ENCODE data around the gene ZCWPW1. TPM values are rescaled to one million over a fixed set of nuclear protein-coding genes. Genes with fewer than 3 reads are reported as not detected.

ZCWPW1 gene
- polyA plus RNA-seq, 3 donors: 3.5 to 9.6 (median 5.5) TPM

GRCh38 chr7:100351657-100352058, 76.8 kb downstream of the ZCWPW1 start:
- 81 to 91% (median 84%) methylated on average over 6 of the region's 6 CpGs for whole genome bisulfite sequencing, 3 donors
- H3K27ac ChIP-seq (ENCODE audit: low read depth, low read length): no peak overlapping the region

Other genes starting within 250 kb of the ZCWPW1 start
- under 1 TPM in 2 of 3 donors, not detected in 1; 0.54 to 0.76 TPM for gene PVRIG, start 208.8 kb downstream of the ZCWPW1 start, polyA plus RNA-seq
- under 1 TPM in 2 of 3 donors, not detected in 1; 0.05 to 0.15 TPM for gene SPDYE3, start 121.0 kb downstream of the ZCWPW1 start, polyA plus RNA-seq
- gene PILRB, start 70.6 kb downstream of the ZCWPW1 start, polyA plus RNA-seq: 10 to 100 TPM; 41.1 to 59.0 (median 43.2) TPM
- gene PILRA, start 55.2 kb downstream of the ZCWPW1 start, polyA plus RNA-seq: 10 to 100 TPM in 2 of 3 donors, 1 to 10 TPM in 1; 2.0 to 18.1 (median 12.8) TPM
- 10 to 100 TPM; 12.9 to 33.4 (median 20.5) TPM for gene MEPCE, start 1.1 kb upstream of the ZCWPW1 start, polyA plus RNA-seq
- 10 to 100 TPM; 14.2 to 24.4 (median 21.1) TPM for gene PPP1R35, start 7.8 kb upstream of the ZCWPW1 start, polyA plus RNA-seq
- gene SPACDR, start 35.6 kb upstream of the ZCWPW1 start, polyA plus RNA-seq: under 1 TPM in 2 of 3 donors, not detected in 1; 0.13 to 0.28 TPM
- gene TSC22D4, start 50.5 kb upstream of the ZCWPW1 start, polyA plus RNA-seq: 10 to 100 TPM; 20.6 to 49.0 (median 27.0) TPM
- gene NYAP1, start 55.2 kb upstream of the ZCWPW1 start, polyA plus RNA-seq: 1 to 10 TPM in 1 of 3 donors, under 1 TPM in 2; 0.68 to 1.8 (median 0.83) TPM
- 10 to 100 TPM; 10.4 to 21.8 (median 16.6) TPM for gene AGFG2, start 110.5 kb upstream of the ZCWPW1 start, polyA plus RNA-seq
- gene SAP25, start 145.2 kb upstream of the ZCWPW1 start, polyA plus RNA-seq: 1 to 10 TPM; 2.5 to 4.3 (median 2.9) TPM
- gene LRCH4, start 157.4 kb upstream of the ZCWPW1 start, polyA plus RNA-seq: 10 to 100 TPM; 23.5 to 37.1 (median 33.4) TPM
- gene FBXO24, start 157.6 kb upstream of the ZCWPW1 start, polyA plus RNA-seq: under 1 TPM; 0.16 to 0.52 (median 0.45) TPM
- gene PCOLCE, start 173.7 kb upstream of the ZCWPW1 start, polyA plus RNA-seq: 10 to 100 TPM; 21.8 to 89.5 (median 80.4) TPM
- gene MOSPD3, start 183.8 kb upstream of the ZCWPW1 start, polyA plus RNA-seq: 10 to 100 TPM; 13.1 to 25.6 (median 17.9) TPM
- 1 to 10 TPM in 1 of 3 donors, under 1 TPM in 2; 0.22 to 1.5 (median 0.48) TPM for gene TFR2, start 212.8 kb upstream of the ZCWPW1 start, polyA plus RNA-seq
- gene ACTL6B, start 227.7 kb upstream of the ZCWPW1 start, polyA plus RNA-seq: under 1 TPM in 2 of 3 donors, not detected in 1; 0.09 to 0.53 TPM
- 100 to 1,000 TPM; 156 to 286 (median 227) TPM for gene GNB2, start 245.0 kb upstream of the ZCWPW1 start, polyA plus RNA-seq